Erythroblast (primary cell): ENCODE measurements around the gene CD47.

Experiments used
- GATA1 ChIP-seq: IDR thresholded peaks from 2 replicates; pipeline ENCODE4 v1.6.1; 2011; ENCODE audit warnings: low read depth, mild to moderate bottlenecking, control low read depth, low read length, moderate library complexity
- POLR2A ChIP-seq: IDR thresholded peaks from 2 replicates; pipeline ENCODE4 v1.6.1; 2011; ENCODE audit warnings: mild to moderate bottlenecking, low read length

GRCh38 chr3:108021533-108021932, 69.3 kb downstream of the CD47 start:
- no peak for TF ChIP-seq POLR2A
- TF ChIP-seq GATA1, result no peak
